Keratinocyte (primary cell): Measurements from ENCODE around the gene METTL3.

Source experiments
- EZH2 ChIP-seq: IDR thresholded peaks from one replicate; pipeline ENCODE4 v1.6.1; 2012; ENCODE audit warnings: inconsistent platforms, mild to moderate bottlenecking, low read length, moderate library complexity
- TF ChIP-seq, protein P1 (sequence below), 3 experiments: IDR thresholded peaks in 1 of 3; conservative IDR thresholded peaks in 1 of 3; optimal IDR thresholded peaks in 1 of 3; 2 replicates in 2 of 3; 3 replicates in 1 of 3; pipeline versions ENCODE3 to v1.5.1; 2011; ENCODE audit warnings: low read length in 3 of 3, mild to moderate bottlenecking in 3 of 3, moderate library complexity in 2 of 3, control low read depth in 1 of 3, inconsistent platforms in 1 of 3; ENCODE audit not compliant: insufficient read depth in 2 of 3; ENCODE audit errors: extremely low read depth in 1 of 3

DNA sequence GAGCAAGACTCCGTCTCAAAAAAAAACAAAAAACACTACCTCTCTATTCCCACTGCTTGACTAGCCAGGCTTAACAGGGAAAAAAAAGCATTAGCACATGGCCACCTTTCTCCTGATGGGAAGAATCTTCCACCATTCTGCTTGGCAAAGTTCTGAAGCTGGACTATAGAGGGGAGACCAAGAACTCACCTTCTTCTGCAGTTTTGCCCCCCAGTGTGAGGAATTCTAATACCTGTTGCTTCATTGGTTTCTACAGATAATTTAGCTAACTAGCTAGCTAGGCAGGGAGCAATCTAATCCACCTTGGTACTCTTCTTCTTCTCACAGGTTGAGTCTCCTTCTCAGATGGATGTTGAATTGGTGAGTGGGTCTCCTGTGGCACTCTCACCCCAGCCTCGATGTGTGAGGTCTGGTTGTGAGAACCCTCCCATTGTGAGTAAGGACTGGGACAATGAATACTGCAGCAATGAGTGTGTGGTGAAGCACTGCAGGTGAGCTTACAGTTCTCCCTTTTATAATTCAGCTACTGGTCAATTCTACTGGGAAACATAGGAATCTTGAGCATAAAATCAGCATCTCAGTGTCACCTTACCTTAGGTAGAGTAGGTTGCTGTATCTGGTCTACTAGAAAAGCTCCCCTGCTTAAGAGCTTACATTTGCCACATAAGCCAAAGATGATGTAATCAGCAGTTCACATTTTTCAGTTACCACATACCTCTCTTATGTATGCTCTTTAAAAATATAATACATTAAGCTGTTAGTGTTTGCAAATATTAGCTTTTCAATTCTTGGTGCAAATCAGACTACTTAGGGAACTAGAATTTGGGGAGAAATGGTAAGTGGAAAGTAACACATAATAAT is 16.0 kb downstream of the METTL3 start:
- TF ChIP-seq, protein P1, sequence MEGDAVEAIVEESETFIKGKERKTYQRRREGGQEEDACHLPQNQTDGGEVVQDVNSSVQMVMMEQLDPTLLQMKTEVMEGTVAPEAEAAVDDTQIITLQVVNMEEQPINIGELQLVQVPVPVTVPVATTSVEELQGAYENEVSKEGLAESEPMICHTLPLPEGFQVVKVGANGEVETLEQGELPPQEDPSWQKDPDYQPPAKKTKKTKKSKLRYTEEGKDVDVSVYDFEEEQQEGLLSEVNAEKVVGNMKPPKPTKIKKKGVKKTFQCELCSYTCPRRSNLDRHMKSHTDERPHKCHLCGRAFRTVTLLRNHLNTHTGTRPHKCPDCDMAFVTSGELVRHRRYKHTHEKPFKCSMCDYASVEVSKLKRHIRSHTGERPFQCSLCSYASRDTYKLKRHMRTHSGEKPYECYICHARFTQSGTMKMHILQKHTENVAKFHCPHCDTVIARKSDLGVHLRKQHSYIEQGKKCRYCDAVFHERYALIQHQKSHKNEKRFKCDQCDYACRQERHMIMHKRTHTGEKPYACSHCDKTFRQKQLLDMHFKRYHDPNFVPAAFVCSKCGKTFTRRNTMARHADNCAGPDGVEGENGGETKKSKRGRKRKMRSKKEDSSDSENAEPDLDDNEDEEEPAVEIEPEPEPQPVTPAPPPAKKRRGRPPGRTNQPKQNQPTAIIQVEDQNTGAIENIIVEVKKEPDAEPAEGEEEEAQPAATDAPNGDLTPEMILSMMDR (optimal IDR thresholded peaks at IDR 0.05 in 1 of 3, IDR thresholded peaks at IDR 0.05 in 1 of 3, conservative IDR thresholded peaks at IDR 0.05 in 1 of 3; ENCODE audit: extremely low read depth in 1 of 3, insufficient read depth in 2 of 3, low read length in 3 of 3), result no peak
- TF ChIP-seq EZH2, result no peak
